Memory B cell (primary cell): Measurements from ENCODE around the gene PARL.
A peak's percentile ranks its signal among the peaks of the same experiment; 100 is the strongest.

Experiments used
- ATAC-seq: fragments of 150-1000 bp; cut with Tn5 transposase; 2 replicates; pipeline ENCODE4 v1.10.0; 2021; ENCODE audit warnings: low read depth, mild to moderate bottlenecking, moderate library complexity
- DNase-seq, 2 donors: peaks; one replicate each; pipeline ENCODE4 v3.0.0; 2022; ENCODE audit warnings: low spot score in 2 of 2
- H3K27ac Mint-ChIP-seq: one replicate; pipeline ENCODE4 v1.8.0; 2022; ENCODE audit warnings: mild to moderate bottlenecking, moderate library complexity, mixed read lengths
- H3K27me3 Mint-ChIP-seq: one replicate; pipeline ENCODE4 v1.8.0; 2022; ENCODE audit warnings: mixed read lengths
- H3K36me3 Mint-ChIP-seq: one replicate; pipeline ENCODE4 v1.8.0; 2022; ENCODE audit warnings: mild to moderate bottlenecking, mixed read lengths
- H3K4me1 Mint-ChIP-seq: one replicate; pipeline ENCODE4 v1.8.0; 2022; ENCODE audit warnings: mixed read lengths
- H3K4me3 Mint-ChIP-seq: one replicate; pipeline ENCODE4 v1.8.0; 2022; ENCODE audit warnings: mild to moderate bottlenecking, moderate library complexity, mixed read lengths
- H3K9me3 Mint-ChIP-seq: one replicate; pipeline ENCODE4 v1.8.0; 2022; ENCODE audit warnings: mixed read lengths

PARL gene

DNA sequence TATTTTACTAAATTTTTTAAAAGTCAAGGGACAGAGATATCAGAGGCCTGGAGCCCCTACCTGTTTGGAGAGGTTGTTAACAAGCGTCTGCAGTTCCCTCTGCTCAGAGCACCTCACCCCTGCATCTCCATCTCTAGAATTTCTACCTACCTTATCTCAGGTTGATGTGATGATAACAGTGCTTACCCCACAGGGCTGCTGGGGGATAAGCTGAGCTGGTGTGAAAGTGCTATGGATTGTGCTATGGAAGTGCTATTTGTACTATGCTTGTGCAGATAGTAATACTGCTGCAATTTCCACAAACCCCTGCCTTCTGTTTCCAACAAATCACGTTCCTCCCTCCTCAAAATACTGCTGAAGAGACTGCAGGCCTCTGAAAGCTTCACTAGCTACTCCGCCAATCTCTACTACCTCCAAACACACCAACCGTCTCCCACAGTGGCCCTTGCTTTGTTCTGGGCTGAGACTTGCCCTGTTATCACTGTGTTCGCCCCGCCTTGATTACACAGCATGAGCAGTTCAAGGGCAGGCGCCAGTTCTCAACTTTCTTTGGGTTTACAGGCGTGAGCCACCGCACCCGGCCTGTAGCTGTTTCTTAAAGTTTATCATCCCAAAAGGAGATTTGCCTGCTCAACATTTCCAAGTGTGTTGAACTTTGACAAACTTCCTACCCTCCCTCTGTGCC, 28.4 kb upstream of the PARL start:
- Mint-ChIP-seq H3K27ac (no peak overlapping the region), H3K27me3 (no peaks in the 10 kb centered on the region), H3K36me3 (no peaks in the 10 kb centered on the region), H3K9me3 (no peaks in the 10 kb centered on the region), H3K4me3 (no peak overlapping the region), H3K4me1 (peaks cover 2% of the 10 kb centered on the region)
- ATAC-seq (no peak), DNase-seq (no peak)

DNA sequence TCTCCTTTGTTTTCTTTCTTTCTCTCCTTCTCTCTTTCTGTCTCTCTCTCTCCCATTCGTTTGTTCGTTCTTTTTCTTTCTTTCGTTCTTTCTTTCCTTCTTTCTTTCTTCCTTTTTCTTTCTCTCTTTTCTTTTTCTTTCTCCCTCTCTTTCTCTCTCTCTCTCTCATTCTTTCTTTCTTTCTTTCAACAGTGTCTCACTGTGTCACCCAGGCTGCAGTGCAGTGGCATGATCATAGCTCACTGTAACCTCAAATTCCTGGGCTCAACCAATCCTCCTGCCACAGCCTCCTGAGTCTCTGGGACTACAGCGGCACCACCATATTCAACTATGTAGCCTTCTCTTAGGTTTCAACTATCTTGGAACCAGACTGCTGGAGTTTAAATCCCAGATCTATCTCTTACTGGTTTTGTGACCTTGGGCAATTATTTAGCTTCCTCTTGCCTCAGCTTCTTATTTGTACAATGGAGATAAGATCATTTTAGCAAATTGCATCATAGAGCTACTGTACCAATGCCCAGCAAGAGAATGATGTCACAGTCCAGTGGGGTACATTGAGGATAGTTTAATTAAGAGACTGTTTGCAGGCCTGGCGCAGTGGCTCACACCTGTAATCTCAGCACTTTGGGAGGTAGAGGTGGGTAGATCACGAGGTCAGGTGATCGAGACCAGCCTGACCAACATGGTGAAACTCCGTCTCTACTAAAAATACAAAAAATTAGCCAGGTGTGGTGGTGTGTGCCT, 27.3 kb upstream of the PARL start:
- no peak overlapping the region for H3K27ac Mint-ChIP-seq

DNA sequence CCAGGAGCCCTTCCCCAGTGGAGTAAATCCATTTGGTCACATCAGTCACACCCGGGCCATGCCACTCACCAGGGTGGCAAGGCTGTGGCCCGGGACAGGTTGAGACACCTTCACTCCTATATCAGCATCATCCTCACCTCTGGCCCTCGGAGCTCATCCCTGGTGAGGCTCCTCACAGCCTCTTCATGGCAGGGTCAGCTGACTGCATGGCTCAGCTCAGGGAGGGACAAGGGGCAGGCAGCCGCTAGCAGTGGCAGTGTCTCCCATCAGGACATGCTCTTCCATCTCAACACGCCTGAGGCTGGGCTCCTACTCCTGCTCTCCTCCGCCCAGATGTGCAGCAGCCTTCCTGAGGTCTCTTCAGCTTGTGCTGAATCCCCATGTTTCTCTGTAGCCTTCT, 26.4 kb upstream of the PARL start:
- H3K27ac Mint-ChIP-seq, result no peak overlapping the region
- no peak overlapping the region for H3K4me3 Mint-ChIP-seq
- H3K4me1 Mint-ChIP-seq, result peaks cover 2% of the 10 kb centered on the region
- H3K9me3 Mint-ChIP-seq, result no peaks in the 10 kb centered on the region
- H3K36me3 Mint-ChIP-seq, result no peaks in the 10 kb centered on the region
- DNase-seq (no peak), ATAC-seq (no peak)
- no peaks in the 10 kb centered on the region for H3K27me3 Mint-ChIP-seq

More for the DNA sequence above, 27.3 kb upstream of the PARL start:
- Mint-ChIP-seq H3K9me3 (no peaks in the 10 kb centered on the region), H3K4me3 (no peak overlapping the region), H3K27me3 (no peaks in the 10 kb centered on the region), H3K4me1 (peaks cover 2% of the 10 kb centered on the region), H3K36me3 (no peaks in the 10 kb centered on the region)
- ATAC-seq (no peak), DNase-seq (no peak)

DNA sequence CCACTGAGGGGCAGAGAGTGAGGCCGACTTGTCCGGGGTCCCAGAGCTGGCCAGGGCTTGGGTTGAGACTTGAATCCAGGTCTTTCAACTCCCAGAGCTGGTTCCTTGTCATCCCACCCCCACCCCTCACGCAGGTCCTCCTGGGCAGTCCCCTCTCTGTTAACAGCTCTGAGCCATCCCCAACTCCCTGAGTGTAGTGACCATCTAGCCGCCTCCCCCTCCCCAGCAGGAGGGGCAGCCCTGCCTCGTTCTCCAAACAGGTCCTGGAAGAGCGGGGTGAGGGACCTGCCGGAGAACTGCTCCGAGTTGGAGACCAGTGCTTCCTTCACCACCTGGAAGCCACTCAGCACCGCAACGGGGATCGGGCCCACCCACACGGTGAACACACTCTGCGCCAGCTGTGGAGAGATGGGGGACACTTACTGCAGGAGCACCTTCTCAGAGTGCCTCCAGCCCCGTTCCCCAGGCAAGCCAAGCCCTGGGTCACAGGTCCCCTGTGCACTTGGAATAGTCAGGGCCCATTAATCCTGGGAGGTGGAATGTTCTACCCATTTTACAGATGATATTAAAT, 24.4 kb upstream of the PARL start:
- H3K9me3 Mint-ChIP-seq, result no peaks in the 10 kb centered on the region
- ATAC-seq (no peak), DNase-seq (no peak)
- H3K27ac Mint-ChIP-seq, result no peak overlapping the region
- no peaks in the 10 kb centered on the region for H3K27me3 Mint-ChIP-seq
- no peak overlapping the region for H3K4me3 Mint-ChIP-seq
- H3K4me1 Mint-ChIP-seq, result no peaks in the 10 kb centered on the region
- no peaks in the 10 kb centered on the region for H3K36me3 Mint-ChIP-seq

DNA sequence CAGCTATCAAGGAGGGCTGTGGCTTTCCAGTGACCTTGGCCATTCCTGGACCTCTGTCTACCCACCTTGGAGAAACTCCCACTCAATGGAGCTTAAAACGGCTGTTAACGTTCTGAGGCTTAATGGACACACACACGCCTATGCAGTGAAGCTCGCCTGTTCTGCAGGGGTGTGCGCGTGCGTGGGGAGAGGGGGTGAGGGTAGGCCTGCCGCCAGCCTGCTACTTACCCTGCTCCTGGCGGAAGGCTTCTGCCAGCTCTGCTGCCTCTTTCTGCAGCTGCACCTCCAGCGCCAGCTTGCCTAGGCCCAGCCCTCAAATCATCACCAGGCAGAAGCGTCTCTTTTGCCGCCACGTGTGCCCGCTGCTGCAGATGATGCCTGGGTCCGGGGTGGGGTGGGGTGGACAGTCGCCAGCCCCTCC, 23.2 kb upstream of the PARL start:
- no peaks in the 10 kb centered on the region for H3K27me3 Mint-ChIP-seq
- no peaks in the 10 kb centered on the region for H3K36me3 Mint-ChIP-seq
- H3K9me3 Mint-ChIP-seq, result no peaks in the 10 kb centered on the region
- H3K4me1 Mint-ChIP-seq, result no peaks in the 10 kb centered on the region
- DNase-seq, result no peak
- ATAC-seq, result no peak
- H3K4me3 Mint-ChIP-seq, result no peak overlapping the region
- H3K27ac Mint-ChIP-seq, result no peak overlapping the region

DNA sequence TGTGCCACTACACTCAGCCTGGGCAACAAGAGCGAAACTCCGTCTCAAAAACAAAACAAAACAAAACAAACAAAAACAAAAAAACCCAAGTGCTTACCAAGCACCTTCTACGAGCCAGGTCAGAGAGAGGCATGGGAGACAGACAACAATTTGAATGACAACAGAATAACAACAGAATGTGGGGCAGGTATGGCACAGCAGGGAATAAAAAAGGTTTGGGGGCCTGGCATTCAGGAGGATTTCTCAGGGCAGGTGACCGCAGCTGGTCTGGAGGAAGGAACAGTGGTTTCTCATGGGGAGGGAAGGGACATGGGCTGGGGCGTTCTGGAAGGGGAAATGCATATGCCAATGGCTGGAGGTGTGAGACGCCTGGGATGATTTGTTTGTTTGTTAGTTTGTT, 22.5 kb upstream of the PARL start:
- H3K36me3 Mint-ChIP-seq, result no peaks in the 10 kb centered on the region
- no peaks in the 10 kb centered on the region for H3K27me3 Mint-ChIP-seq
- DNase-seq (no peak), ATAC-seq (no peak)
- H3K4me1 Mint-ChIP-seq, result no peaks in the 10 kb centered on the region
- H3K9me3 Mint-ChIP-seq, result no peaks in the 10 kb centered on the region
- no peak overlapping the region for H3K27ac Mint-ChIP-seq
- H3K4me3 Mint-ChIP-seq, result no peak overlapping the region

DNA sequence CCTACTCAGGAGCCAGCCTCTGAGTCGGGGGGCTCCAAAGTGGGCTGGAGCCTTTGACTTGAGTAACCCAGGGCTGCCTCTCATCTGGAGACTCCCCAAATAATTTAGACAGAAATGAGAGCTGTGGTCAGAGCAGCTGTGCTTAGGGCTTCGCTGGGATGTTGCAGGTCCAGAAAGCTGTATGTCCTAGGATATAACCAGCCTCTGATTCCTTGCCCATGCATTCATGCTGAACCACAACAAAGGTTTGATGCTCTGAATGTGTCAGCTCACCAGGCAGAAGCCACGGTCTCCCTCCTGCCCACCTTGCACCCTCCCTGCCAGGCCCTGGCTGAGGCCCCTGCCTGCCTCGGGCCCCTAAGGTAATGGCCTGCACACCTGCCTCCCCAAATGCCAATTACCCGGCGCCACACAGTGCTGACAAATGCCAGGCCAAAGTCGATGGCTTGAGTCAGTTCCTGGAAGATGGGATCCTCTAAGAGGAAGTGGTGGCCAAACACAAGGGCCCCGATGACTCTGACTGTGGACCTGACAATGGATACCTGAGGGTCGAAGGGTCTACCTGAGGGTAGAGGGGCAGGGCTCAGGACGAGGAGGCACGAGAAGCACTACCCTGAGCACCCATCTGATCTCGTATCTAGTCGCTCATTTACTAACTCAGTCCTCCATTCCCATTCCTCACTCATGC, 21.7 kb upstream of the PARL start:
- no peak for ATAC-seq
- H3K36me3 Mint-ChIP-seq, result no peaks in the 10 kb centered on the region
- no peak overlapping the region for H3K4me3 Mint-ChIP-seq
- no peak overlapping the region for H3K27ac Mint-ChIP-seq
- H3K27me3 Mint-ChIP-seq, result peaks cover 3% of the 10 kb centered on the region
- DNase-seq, result no peak
- no peaks in the 10 kb centered on the region for H3K4me1 Mint-ChIP-seq
- no peaks in the 10 kb centered on the region for H3K9me3 Mint-ChIP-seq

DNA sequence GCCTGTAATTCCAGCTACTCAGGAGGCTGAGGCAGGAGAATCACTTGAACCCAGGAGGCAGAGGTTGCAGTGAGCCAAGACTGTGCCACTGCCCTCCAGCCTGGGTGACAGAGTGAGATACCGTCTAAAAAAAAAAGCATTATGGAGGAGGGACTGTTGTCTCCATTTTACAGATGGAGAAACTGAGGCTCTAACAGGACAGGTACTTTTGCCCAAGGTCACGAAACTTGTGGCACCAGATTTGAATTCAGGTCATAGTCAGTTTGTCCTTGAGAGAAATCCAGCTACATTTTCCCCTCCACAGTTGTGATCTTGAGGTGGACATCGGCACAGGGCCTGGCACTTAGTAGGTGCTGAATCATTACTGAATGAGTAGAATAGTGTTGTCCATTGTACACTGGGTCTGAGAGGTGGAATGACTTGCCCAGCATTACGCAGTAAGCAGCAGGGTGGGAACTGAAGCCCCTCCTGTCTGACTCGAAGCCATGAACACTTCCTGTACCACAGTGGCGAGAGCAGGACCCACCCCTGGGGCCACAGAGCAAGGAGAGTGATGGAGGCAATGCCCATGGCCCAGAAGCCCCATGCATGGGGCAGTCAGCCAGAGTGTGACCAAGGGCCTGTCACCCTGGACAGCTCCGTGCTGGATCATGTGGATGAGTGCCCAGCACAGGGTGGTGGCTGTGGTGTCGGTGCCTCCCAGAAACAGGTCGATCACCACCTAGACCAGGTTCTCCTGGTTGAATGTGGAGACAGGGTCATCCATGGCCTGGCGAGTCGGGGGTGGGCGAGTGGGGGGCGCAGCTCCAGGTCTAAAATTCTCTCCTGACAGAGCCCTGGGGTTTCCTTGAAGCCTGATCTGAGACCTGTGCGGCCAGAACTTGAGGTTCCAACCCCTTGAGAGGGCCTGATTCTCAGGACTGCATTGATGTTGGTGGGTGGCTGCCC, 20.4 kb upstream of the PARL start:
- Mint-ChIP-seq H3K4me1 (no peaks in the 10 kb centered on the region), H3K36me3 (no peaks in the 10 kb centered on the region), H3K27me3 (peaks cover 9% of the 10 kb centered on the region), H3K27ac (no peak overlapping the region), H3K4me3 (no peak overlapping the region), H3K9me3 (peaks cover 2% of the 10 kb centered on the region)
- ATAC-seq (no peak), DNase-seq (no peak)

DNA sequence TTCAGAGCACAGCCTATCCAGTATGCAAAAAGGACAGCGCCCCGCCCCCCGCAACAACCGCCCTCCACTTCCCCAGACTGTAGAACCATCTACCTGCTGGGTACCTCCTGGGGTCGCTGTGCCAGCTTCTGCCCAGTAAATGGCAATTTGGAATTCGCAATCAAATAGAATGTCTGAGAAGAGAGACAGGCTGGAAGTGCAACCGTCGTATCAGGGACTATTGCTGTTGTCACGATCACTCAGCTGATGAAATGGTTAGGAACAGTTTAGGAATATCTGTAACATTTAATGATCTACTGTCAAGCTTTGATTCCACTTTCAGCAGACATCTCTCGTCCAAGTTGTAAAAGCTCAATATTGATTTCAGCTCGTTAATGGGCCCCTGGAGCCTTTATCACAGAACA, 13.3 kb upstream of the PARL start:
- H3K4me3 Mint-ChIP-seq, result no peak overlapping the region
- DNase-seq (no peak), ATAC-seq (peak; percentile 47)
- peaks cover 2% of the 10 kb centered on the region for H3K36me3 Mint-ChIP-seq
- H3K27me3 Mint-ChIP-seq, result peaks cover 16% of the 10 kb centered on the region
- no peak overlapping the region for H3K27ac Mint-ChIP-seq
- H3K4me1 Mint-ChIP-seq, result peaks cover 5% of the 10 kb centered on the region
- H3K9me3 Mint-ChIP-seq, result peaks cover 3% of the 10 kb centered on the region

DNA sequence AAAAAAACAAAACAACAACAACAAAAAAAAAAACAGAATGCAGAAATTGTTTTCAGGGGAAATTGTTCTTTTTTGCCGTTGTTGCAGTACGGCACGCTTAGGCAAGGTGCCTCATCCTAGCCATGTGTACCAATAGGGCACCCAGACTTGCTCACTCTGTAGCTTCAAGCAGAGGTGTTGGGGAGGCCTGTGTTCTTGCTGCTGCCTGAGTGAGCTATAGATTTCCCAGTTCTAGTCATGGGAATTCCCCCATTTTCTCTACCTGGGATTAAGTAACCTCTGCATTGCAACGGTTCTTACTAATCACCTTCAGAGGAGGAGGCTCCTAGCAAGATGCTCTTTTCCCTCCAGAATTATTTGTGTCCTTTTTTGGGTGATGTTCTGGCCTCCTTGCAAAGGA, 12.9 kb upstream of the PARL start:
- no peak overlapping the region for H3K4me3 Mint-ChIP-seq
- DNase-seq (no peak), ATAC-seq (no peak)
- peaks cover 3% of the 10 kb centered on the region for H3K9me3 Mint-ChIP-seq
- H3K27ac Mint-ChIP-seq, result no peak overlapping the region
- H3K27me3 Mint-ChIP-seq, result peaks cover 16% of the 10 kb centered on the region
- peaks cover 5% of the 10 kb centered on the region for H3K4me1 Mint-ChIP-seq
- peaks cover 2% of the 10 kb centered on the region for H3K36me3 Mint-ChIP-seq

DNA sequence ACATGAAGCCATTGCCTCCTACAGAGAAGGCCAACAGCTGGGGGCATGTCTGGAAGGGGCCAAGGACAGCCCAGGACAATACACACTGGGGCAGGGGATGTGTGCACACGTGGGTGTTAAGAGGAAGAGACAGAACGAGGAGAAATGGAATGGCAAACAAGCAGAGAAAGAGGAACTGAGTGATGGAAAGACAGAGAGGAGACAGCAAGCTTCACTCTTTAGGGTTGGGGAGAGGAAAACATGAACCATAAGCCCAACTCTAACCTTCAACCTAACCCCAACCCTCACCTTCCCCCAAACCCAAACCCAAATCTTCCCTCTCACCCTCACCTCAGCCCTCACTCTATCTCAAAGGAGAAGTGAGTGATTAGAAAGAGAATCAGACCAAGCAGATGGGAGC, 11.9 kb upstream of the PARL start:
- peaks cover 5% of the 10 kb centered on the region for H3K4me1 Mint-ChIP-seq
- H3K27me3 Mint-ChIP-seq, result peaks cover 17% of the 10 kb centered on the region

DNA sequence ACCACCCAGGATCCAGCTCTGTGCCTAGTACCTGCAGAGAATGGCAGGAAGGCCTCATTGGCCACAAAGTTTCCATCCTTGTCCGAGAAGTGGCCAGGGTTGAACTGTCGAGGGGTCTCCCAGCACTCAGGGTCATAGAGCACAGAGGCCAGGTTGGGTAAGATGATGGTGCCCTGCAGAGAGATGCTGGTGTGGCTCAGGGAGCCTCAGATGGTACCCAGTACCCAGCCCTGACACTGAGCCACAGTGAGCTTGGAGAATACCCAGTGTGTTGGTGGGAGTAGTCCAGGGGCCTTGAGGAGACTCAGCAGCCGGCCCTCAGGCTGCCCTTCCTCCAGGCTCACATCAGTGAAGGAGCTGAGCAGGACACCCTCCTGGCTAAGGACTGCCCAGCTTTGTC, 11.5 kb upstream of the PARL start:
- Mint-ChIP-seq H3K4me1 (peaks cover 5% of the 10 kb centered on the region), H3K36me3 (peaks cover 2% of the 10 kb centered on the region), H3K27me3 (peaks cover 14% of the 10 kb centered on the region), H3K27ac (no peak overlapping the region), H3K4me3 (no peak overlapping the region), H3K9me3 (peaks cover 3% of the 10 kb centered on the region)
- DNase-seq (no peak), ATAC-seq (no peak)

More for the DNA sequence above, 11.9 kb upstream of the PARL start:
- Mint-ChIP-seq H3K4me3 (no peak overlapping the region), H3K36me3 (peaks cover 2% of the 10 kb centered on the region), H3K9me3 (peaks cover 3% of the 10 kb centered on the region), H3K27ac (no peak overlapping the region)
- ATAC-seq (no peak), DNase-seq (no peak)

DNA sequence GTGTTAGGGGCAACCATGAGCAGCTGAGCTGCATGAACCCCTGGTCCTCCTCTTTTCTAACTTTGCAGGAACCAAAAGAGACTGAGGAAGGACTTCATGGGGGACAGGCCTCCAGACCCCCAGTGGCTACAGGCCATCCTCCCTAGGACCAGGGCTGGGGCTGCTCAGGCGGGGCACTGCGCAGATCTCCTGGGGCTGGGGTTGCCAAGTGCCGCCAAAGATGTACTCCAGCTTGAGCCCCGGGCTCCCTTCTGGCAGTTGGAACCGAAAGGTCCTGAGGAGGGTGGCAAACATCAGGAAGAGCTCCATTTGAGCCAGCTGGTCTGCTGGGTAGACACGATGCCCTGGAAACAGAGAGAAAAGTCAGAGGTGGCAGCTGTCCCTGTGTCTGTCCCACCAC, 11.1 kb upstream of the PARL start:
- peaks cover 16% of the 10 kb centered on the region for H3K27me3 Mint-ChIP-seq

More for the DNA sequence above, 11.1 kb upstream of the PARL start:
- Mint-ChIP-seq H3K9me3 (peaks cover 3% of the 10 kb centered on the region), H3K4me1 (peaks cover 5% of the 10 kb centered on the region), H3K27ac (no peak overlapping the region), H3K4me3 (no peak overlapping the region), H3K36me3 (peaks cover 2% of the 10 kb centered on the region)
- ATAC-seq, result no peak
- no peak for DNase-seq
